ENCODE measurements around the gene FAR2.

FAR2 gene

GRCh38 chr12:29204521-29204920 lies 55.4 kb downstream of the FAR2 start:
- no peak for DNase-seq (ENCODE audit: low read depth)

- no peak for DNase-seq (ENCODE audit: low read depth)
These were observed 58.0 kb downstream of the FAR2 start for GRCh38 chr12:29207120-29207519.

- no peak for DNase-seq (ENCODE audit: low read depth)
These were observed 59.0 kb downstream of the FAR2 start for GRCh38 chr12:29208060-29208459.

- DNase-seq (ENCODE audit: low read depth) = no peak
These were observed 60.0 kb downstream of the FAR2 start for GRCh38 chr12:29208936-29209701.

- DNase-seq (ENCODE audit: low read depth) = no peak
These were observed 62.6 kb downstream of the FAR2 start for GRCh38 chr12:29211696-29212095.

GRCh38 chr12:29212682-29213403 lies 63.8 kb downstream of the FAR2 start:
- DNase-seq (ENCODE audit: low read depth) = no peak

- DNase-seq (ENCODE audit: low read depth) = no peak
These were observed 67.2 kb downstream of the FAR2 start for GRCh38 chr12:29216266-29216665.

- no peak for DNase-seq (ENCODE audit: low read depth)
These were observed 67.9 kb downstream of the FAR2 start for GRCh38 chr12:29216797-29217575.

- DNase-seq (ENCODE audit: low read depth) = no peak
These were observed 71.7 kb downstream of the FAR2 start for GRCh38 chr12:29220632-29221336.

GRCh38 chr12:29222200-29222599 lies 73.1 kb downstream of the FAR2 start:
- no peak for DNase-seq (ENCODE audit: low read depth)

- no peak for DNase-seq (ENCODE audit: low read depth)
These were observed 74.3 kb downstream of the FAR2 start for GRCh38 chr12:29223426-29223825.

- no peak for DNase-seq (ENCODE audit: low read depth)
These were observed 75.0 kb downstream of the FAR2 start for GRCh38 chr12:29223956-29224543.

GRCh38 chr12:29224572-29224971 lies 75.5 kb downstream of the FAR2 start:
- DNase-seq (ENCODE audit: low read depth) = no peak

- DNase-seq (ENCODE audit: low read depth) = no peak
These were observed 76.8 kb downstream of the FAR2 start for GRCh38 chr12:29225834-29226233.

- DNase-seq (ENCODE audit: low read depth) = no peak
These were observed 77.5 kb downstream of the FAR2 start for GRCh38 chr12:29226616-29227015.

GRCh38 chr12:29228474-29229157 lies 79.5 kb downstream of the FAR2 start:
- DNase-seq (ENCODE audit: low read depth) = no peak

- DNase-seq (ENCODE audit: low read depth) = no peak
These were observed 80.1 kb downstream of the FAR2 start for GRCh38 chr12:29229158-29229505.

- DNase-seq (ENCODE audit: low read depth) = no peak
These were observed 80.9 kb downstream of the FAR2 start for GRCh38 chr12:29229937-29230336.

GRCh38 chr12:29230800-29231560 lies 81.9 kb downstream of the FAR2 start:
- no peak for DNase-seq (ENCODE audit: low read depth)

- no peak for DNase-seq (ENCODE audit: low read depth)
These were observed 83.0 kb downstream of the FAR2 start for GRCh38 chr12:29232086-29232485.

- no peak for DNase-seq (ENCODE audit: low read depth)
These were observed 85.5 kb downstream of the FAR2 start for GRCh38 chr12:29234552-29234951.
